Stomach (tissue), 4 donors: ENCODE results near the gene C5.

Source experiments
- CTCF ChIP-seq, 7 experiments: fragments of 450-650 bp in 4 of 7; fragments of 200-600 bp in 3 of 7; sonication (generic) in 3 of 7; IDR thresholded peaks; one replicate each; pipeline ENCODE4 v1.5.1; 2016 to 2019; ENCODE audit warnings: antibody characterized with exemption in 7 of 7, control low read depth in 2 of 7, mild to moderate bottlenecking in 1 of 7
- EP300 ChIP-seq: sonication (generic); formaldehyde crosslinking; IDR thresholded peaks from one replicate; pipeline ENCODE4 v1.6.1; 2017; ENCODE audit warnings: antibody characterized with exemption
- POLR2A ChIP-seq, 4 donors: fragments of 450-650 bp; IDR thresholded peaks; one replicate each; pipeline ENCODE4 v1.6.1; 2016; ENCODE audit warnings: antibody characterized with exemption in 4 of 4, control low read depth in 2 of 4, mild to moderate bottlenecking in 1 of 4, moderate library complexity in 1 of 4
- POLR2AphosphoS5 ChIP-seq, 3 donors: sonication (generic); formaldehyde crosslinking; IDR thresholded peaks; one replicate each; pipeline ENCODE4 v1.6.1; 2016; ENCODE audit warnings: antibody characterized with exemption in 3 of 3

- TF ChIP-seq POLR2A (IDR thresholded peaks at IDR 0.05) (peak in 1 of 4 donors; percentile 23), POLR2AphosphoS5 (IDR thresholded peaks at IDR 0.05) (peak; percentile 33 to 86 (median 73)), CTCF (IDR thresholded peaks at IDR 0.05) (peak in 2 of 7 experiments; percentile 16 to 35), EP300 (peak; percentile 44)
These were observed 121.4 kb downstream of the C5 start for GRCh38 chr9:120928483-120929228.
